AG09319 (cell line): Measurements from ENCODE around the gene HASPIN.
"Not testable (repeated sequence)": the region's sequence is repeated elsewhere in the genome, so short reads cannot be mapped to it uniquely, and the experiment has no call there.

Source experiments
- DNase-seq: peaks from one replicate; pipeline ENCODE4 v3.0.0-alpha.2; 2010; ENCODE audit warnings: low read depth; ENCODE audit errors: extremely low read depth
- TF ChIP-seq, protein P1 (sequence below): IDR thresholded peaks from 2 replicates; pipeline ENCODE4 v1.5.1; 2011; ENCODE audit warnings: low read depth, mild to moderate bottlenecking, inconsistent platforms, low read length, moderate library complexity

Gene HASPIN

DNA sequence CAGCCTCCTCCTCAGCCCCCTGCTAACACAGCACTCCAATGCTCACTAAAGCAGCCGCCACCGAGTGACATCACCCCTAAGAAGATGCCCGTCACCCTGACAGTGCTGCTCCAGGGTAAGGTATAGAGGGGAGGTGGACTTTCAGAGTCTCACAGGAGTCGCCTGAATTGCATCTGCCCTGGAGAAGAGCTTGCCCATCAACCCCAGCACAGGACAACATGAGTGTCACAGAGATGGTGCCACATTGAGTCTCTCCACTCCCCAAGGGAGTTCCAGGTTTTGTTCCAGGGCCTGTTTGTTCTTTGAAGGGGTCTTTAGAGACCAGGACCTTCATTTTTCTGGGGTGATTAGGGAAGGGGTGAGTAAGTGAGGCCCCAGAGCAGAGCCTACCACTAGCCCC, 25.6 kb upstream of the HASPIN start:
- TF ChIP-seq, protein P1, sequence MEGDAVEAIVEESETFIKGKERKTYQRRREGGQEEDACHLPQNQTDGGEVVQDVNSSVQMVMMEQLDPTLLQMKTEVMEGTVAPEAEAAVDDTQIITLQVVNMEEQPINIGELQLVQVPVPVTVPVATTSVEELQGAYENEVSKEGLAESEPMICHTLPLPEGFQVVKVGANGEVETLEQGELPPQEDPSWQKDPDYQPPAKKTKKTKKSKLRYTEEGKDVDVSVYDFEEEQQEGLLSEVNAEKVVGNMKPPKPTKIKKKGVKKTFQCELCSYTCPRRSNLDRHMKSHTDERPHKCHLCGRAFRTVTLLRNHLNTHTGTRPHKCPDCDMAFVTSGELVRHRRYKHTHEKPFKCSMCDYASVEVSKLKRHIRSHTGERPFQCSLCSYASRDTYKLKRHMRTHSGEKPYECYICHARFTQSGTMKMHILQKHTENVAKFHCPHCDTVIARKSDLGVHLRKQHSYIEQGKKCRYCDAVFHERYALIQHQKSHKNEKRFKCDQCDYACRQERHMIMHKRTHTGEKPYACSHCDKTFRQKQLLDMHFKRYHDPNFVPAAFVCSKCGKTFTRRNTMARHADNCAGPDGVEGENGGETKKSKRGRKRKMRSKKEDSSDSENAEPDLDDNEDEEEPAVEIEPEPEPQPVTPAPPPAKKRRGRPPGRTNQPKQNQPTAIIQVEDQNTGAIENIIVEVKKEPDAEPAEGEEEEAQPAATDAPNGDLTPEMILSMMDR = no peak
- DNase-seq = no peak

DNA sequence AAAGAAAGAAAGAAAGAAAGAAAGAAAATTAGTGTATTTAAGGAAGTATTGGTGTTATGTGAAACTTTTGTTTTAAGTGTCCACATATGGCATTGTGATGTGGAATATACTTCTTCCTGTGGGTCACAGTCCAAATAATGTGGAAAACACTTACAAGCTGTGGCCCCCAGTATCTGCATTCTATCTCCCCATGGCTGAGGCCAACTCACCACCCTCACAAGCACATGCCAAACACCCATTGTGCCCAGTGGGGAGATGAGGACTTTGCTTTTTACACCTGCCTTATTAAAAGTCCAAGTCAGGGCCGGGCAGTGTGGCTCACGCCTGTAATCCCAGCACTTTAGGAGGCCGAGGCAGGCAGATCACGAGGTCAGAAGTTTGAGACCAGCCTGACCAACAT, 23.8 kb upstream of the HASPIN start:
- TF ChIP-seq, protein P1 = no peak
- no peak for DNase-seq

DNA sequence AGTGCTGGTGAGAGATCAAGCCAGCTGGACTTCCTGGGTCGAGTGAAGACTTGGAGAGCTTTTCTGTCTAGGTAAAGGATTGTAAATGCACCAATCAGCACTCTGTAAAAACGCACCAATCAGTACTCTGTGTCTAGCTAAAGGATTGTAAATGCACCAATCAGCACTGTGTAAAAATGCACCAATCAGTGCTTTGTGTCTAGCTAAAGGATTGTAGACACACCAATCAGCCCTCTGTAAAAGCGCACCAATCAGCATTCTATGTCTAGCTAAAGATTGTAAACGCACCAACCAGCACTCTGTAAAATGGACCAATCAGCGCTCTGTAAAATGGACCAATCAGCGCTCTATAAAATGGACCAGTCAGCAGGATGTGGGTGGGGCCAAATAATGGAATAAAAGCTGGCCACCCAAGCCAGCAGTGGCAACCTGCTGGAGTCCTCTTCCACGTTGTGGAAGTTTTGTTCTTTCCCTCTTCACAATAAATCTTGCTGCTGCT, 21.6 kb upstream of the HASPIN start:
- DNase-seq = not testable (repeated sequence)

DNA sequence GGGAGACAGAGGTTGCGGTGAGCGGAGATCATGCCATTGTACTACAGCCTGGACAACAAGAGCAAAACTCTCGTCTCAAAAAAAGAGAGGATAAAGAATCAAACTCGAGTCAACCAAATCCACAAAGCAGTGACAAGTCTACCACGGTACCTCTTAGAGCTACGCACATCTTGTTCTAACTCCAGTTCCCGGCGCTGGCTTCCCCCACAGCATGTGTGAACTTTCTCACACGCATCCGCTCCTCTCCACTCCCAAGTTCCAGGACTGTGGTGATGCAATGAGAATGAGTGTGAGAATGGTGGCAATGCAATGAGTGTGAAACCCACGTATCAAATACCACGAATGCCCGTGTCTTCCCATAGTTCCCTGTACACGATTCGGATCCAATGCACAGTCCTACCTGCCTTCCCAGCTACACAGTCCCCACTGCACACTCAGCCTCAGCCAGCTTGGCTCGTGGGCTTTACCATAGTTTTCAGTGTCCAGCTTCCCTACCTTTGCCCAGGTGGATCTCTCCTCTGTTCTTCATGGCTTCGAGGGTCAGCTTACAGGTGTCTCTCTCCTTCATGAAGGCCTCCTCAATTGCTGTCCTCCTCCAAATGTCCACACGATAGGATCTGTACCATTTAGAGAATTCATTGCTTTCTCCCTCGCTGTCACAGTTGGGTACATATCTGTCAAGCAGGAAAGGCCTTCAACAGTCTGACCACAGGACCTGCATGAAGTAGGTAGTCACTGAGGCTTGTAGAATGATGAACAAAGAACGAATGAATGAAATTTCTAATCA, 18.6 kb upstream of the HASPIN start:
- no peak for DNase-seq
- TF ChIP-seq, protein P1 = no peak

DNA sequence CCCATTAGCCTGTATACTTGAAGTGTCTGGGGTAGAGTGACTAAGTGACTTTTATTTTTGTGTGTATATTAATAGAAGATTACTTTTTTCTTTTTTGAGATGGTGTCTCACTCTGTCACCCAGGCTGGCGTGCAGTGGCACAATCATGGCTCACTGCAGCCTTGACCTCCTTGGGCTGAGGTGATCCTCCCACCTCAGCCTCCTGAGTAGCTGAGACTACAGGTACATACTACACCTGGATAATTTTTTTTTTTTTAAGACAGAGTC, 18.1 kb upstream of the HASPIN start:
- DNase-seq = not testable (repeated sequence)

DNA sequence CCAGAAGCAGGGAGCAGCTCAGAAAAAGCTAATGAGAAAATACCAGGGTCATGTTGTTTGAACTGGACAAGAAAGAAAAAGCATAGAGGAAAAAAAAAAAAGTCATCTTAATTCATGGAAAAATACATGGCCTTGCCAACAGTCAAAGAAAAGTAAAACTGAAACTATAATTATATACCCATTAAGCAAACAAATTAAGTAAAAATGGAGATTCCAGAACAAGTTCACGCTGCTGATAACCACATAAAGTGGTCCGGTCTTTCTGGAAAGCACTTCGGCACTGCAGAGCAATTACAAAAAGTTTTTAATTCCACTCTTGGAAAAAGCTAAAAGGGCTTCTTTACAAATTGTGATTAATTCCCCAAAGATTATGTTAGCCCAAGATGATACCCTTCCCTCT, 15.3 kb upstream of the HASPIN start:
- no peak for DNase-seq
- TF ChIP-seq, protein P1 = no peak

DNA sequence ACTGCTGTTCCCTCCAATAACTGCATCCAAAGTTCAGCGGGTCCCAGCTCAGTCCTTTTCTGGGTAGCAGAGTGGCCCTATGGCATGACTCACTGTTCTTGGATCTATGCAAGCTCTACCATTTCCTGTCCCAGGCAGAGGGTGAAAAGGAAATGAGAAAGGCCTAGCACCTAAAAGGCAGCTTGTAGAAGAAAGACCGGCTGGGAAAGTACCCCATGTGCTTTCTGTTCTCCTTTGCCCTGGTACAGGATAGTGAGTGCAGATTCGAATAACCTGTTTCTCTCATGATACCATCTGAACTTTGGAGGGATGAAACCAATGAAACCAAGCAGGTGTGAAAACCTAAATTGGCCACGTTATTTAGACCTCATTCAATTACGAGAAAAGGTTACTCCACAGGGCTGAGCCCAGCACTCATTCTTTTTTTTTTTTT, 12.7 kb upstream of the HASPIN start:
- TF ChIP-seq, protein P1 = no peak
- no peak for DNase-seq

DNA sequence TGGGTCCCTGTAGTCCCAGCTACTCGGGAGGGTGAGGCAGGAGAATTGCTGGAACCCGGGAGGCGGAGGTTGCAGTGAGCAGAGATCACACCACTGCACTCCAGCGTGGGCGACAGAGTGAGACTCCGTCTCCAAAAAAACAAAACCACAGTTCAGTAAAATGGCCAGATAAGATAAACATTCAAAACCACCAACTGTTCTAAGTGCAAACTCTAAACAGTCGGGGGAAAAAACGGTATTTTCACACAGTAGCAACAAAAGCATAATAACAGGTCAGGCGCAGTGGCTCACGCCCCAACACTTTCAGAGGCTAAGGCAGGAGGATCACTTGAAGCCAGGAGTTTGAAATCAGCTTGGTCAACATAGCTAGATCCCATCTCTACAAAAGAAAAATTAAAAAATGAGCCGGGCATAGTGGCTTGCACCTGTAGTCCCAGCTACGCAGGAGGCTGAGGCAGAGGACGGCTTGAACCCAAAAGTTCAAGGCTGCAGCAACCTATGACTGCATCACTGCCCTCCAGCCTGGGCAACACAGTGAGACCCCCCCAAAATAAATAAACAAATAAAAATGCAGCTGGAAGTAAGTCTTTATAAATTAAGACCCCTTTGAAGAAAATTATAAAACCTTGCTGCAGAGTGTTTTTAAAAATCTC, 10.8 kb upstream of the HASPIN start:
- TF ChIP-seq, protein P1 = no peak
- DNase-seq = no peak
